Measurements from ENCODE around the gene SESN1.

SESN1 gene

DNA sequence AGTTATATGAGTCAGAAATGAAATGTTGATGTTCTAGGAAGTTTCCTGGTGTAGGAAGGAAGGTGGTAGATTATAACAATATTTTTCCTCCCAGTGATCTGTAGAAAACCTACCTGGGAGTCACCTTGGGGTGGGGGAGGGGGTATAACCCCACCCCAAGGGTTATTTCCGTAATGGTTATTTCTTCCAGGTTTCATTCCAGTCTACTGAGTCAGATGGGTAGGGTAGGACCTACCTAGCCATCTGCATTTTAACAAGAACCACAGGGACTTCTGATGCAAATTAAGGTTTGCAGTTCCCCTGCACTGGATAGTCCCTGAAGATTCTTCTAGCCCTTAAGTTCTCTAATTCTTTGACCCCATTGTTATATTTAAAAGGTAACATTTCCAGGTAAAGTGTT lies 157.5 kb downstream of the SESN1 start:
- DNase-seq (ENCODE audit: low read depth, low spot score): no peak
- H3K36me3 ChIP-seq (ENCODE audit: insufficient read depth, insufficient read length, low read length): no peaks in the 10 kb centered on the region
- H3K4me1 ChIP-seq (ENCODE audit: insufficient read depth, insufficient read length): no peaks in the 10 kb centered on the region
- no peak overlapping the region for H3K9ac ChIP-seq (ENCODE audit: insufficient read length, low read depth)
- H3K4me3 ChIP-seq (ENCODE audit: insufficient read length, low read depth): no peak overlapping the region
- no peaks in the 10 kb centered on the region for H3K27me3 ChIP-seq (ENCODE audit: insufficient read depth, insufficient read length)
- TF ChIP-seq SUZ12 (IDR thresholded peaks at IDR 0.05; ENCODE audit: extremely low read depth, insufficient read depth, insufficient read length) (no peak), ZNF274 (IDR thresholded peaks at IDR 0.05; ENCODE audit: low read depth, low read length) (no peak), YY1 (IDR thresholded peaks at IDR 0.05; ENCODE audit: insufficient read depth, insufficient read length) (no peak)
- H3K9me3 ChIP-seq (ENCODE audit: insufficient read depth, low read length): no peaks in the 10 kb centered on the region
